PFSK-1 (cell line): ENCODE results near the gene NFE2L2.

Experiments
- POLR2AphosphoS5 ChIP-seq: IDR thresholded peaks from 2 replicates; pipeline ENCODE4 v1.6.1; 2012; ENCODE audit warnings: low read depth, mild to moderate bottlenecking, control low read depth, low read length, moderate library complexity
- SIN3A ChIP-seq: IDR thresholded peaks from 2 replicates; pipeline ENCODE4 v1.6.1; 2012; ENCODE audit warnings: mild to moderate bottlenecking, low read length, moderate library complexity, borderline replicate concordance; ENCODE audit not compliant: insufficient read depth
- TAF1 ChIP-seq: IDR thresholded peaks from 2 replicates; pipeline ENCODE4 v1.6.1; 2012; ENCODE audit warnings: low read length, control low read depth, borderline replicate concordance; ENCODE audit not compliant: insufficient read depth
- TF ChIP-seq, protein P1 (sequence below), 2 experiments: IDR thresholded peaks; 2 replicates each; pipeline versions ENCODE4 v1.6.1 to v1.8.0; 2011 to 2012; ENCODE audit warnings: low read depth in 2 of 2, low read length in 2 of 2, control low read depth in 1 of 2, inconsistent platforms in 1 of 2, mild to moderate bottlenecking in 1 of 2, moderate library complexity in 1 of 2; ENCODE audit not compliant: insufficient read depth in 1 of 2

DNA sequence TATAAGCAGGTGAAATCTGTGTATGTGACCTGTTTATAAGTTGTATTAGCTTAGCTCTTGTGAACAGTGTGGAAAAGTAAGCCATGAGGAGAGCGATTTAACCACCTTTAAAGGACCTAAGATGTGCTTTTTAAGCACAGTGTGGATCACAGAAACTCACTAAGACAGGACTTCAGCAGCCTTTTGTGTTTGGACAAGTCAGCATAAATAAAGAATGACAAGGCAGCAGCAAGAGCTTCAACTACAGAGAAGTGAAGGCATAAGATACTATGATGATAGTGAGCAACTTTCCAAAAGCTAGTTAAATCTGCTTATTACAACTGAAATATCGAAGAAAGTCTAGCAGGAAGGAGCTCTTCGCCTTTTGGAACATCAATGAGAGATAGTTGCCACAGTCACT lies 43.0 kb downstream of the NFE2L2 start:
- TF ChIP-seq, protein P1, sequence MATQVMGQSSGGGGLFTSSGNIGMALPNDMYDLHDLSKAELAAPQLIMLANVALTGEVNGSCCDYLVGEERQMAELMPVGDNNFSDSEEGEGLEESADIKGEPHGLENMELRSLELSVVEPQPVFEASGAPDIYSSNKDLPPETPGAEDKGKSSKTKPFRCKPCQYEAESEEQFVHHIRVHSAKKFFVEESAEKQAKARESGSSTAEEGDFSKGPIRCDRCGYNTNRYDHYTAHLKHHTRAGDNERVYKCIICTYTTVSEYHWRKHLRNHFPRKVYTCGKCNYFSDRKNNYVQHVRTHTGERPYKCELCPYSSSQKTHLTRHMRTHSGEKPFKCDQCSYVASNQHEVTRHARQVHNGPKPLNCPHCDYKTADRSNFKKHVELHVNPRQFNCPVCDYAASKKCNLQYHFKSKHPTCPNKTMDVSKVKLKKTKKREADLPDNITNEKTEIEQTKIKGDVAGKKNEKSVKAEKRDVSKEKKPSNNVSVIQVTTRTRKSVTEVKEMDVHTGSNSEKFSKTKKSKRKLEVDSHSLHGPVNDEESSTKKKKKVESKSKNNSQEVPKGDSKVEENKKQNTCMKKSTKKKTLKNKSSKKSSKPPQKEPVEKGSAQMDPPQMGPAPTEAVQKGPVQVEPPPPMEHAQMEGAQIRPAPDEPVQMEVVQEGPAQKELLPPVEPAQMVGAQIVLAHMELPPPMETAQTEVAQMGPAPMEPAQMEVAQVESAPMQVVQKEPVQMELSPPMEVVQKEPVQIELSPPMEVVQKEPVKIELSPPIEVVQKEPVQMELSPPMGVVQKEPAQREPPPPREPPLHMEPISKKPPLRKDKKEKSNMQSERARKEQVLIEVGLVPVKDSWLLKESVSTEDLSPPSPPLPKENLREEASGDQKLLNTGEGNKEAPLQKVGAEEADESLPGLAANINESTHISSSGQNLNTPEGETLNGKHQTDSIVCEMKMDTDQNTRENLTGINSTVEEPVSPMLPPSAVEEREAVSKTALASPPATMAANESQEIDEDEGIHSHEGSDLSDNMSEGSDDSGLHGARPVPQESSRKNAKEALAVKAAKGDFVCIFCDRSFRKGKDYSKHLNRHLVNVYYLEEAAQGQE (IDR thresholded peaks at IDR 0.05; ENCODE audit: insufficient read depth in 1 of 2, low read depth in 2 of 2, low read length in 2 of 2), result no peak
- no peak for TF ChIP-seq SIN3A
- TF ChIP-seq TAF1, result no peak
- TF ChIP-seq POLR2AphosphoS5, result 0 out of 2 replicates have a peak, but pooled peaks have one; percentile 0
